ENCODE results near the gene FRG2.
"Not testable (repeated sequence)": the region's sequence is repeated elsewhere in the genome, so short reads cannot be mapped to it uniquely, and the experiment has no call there.

Gene FRG2

DNA sequence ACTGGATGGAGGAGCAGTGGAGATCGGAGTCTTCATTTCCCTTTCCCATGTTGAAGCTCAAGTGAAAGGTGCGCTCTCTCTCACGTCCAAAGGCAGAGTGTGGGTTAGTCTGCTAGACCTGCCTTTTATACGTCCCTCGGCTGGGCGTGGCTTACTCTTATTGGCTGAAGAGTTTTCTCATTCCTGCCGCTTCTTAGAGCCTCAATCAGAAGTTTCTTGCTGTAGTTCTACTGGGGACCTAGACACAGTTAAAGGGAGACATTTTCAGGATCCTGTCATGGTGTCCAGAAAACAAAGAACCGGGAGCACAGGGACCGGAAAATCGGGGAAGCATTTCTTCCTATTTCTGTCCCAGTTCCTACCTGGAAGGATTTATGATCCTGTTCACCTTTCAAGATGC, at the start of gene FRG2:
FRG2 (minus strand) TSS at position 101 of the 400 bp plus-strand sequence; CDS start at position 49, 52 bp downstream.
- CTCF ChIA-PET; H3K27ac ChIP-seq; DNase-seq (ENCODE audit: low spot score); POLR2A ChIA-PET (ENCODE audit: low non-redundant PET): not testable (repeated sequence)

DNA sequence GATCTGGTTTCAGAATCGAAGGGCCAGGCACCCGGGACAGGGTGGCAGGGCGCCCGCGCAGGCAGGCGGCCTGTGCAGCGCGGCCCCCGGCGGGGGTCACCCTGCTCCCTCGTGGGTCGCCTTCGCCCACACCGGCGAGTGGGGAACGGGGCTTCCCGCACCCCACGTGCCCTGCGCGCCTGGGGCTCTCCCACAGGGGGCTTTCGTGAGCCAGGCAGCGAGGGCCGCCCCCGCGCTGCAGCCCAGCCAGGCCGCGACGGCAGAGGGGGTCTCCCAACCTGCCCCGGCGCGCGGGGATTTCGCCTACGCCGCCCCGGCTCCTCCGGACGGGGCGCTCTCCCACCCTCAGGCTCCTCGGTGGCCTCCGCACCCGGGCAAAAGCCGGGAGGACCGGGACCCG, 41.3 kb upstream of the FRG2 start:
- DNase-seq (ENCODE audit: low spot score); POLR2A ChIA-PET (ENCODE audit: low non-redundant PET); CTCF ChIA-PET; H3K27ac ChIP-seq: not testable (repeated sequence)

DNA sequence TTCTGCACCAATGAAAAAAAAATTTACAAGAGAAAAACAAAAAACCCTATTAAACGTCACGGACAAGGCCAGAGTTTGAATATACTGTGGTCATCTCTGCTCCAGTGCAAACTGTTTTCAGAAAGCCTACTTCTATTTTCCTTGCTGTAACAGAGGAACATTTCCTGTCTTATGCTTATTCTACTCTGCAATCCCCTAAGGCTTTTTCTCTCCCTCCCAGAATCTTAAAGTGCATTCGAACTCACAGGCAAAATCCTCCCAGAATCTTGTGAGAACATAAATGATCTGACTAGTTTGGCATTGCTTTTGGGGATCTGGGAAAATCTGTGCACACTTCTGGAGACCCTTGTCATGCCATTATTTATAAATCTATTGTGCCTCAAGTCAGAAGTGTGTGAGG, 37.7 kb upstream of the FRG2 start:
- DNase-seq (ENCODE audit: low spot score); H3K27ac ChIP-seq; CTCF ChIA-PET; POLR2A ChIA-PET (ENCODE audit: low non-redundant PET): not testable (repeated sequence)

DNA sequence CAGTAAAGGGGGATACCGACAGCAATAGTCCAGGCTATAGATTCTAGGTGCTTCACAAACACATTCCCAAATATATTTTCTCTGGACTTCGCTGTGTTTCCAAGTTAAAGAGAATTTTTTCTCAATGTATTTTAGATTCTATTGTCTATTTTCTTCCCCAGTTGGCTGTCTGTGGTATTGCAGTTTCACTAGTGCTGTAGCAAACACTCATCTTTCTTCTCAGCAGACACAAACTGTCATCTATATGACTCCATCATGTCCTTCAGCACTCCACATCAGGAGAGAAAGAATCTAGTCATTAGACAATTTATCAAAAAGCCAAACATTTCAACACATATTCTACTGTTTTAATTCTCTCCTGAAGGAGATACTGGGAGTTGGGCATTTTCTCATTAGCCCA, 37.3 kb upstream of the FRG2 start, which contains the start of gene DBET:
DBET (plus strand) TSS at position 161 of the 400 bp plus-strand sequence.
- CTCF ChIA-PET; POLR2A ChIA-PET (ENCODE audit: low non-redundant PET); H3K27ac ChIP-seq; DNase-seq (ENCODE audit: low spot score): not testable (repeated sequence)

DNA sequence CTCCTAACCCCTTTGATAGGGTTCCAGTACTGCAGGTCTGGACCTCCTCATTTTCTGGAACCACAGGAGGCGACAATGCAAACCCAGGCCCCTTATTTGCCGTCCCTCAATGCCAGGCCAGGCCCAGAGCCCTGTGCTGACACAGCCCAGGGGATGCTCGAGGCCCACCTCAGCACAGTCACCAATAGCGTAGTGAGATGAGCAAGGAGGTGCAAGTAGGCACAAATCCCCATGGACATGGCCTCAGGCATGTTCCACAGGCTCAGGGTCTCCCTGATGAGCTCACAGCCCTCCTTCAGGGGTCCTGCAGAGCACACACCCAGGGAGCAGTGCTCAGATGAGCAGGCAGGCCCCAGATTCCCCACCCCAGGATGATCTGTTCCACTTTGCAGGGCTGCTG, 31.9 kb upstream of the FRG2 start:
- POLR2A ChIA-PET (ENCODE audit: low non-redundant PET); CTCF ChIA-PET: not testable (repeated sequence)

DNA sequence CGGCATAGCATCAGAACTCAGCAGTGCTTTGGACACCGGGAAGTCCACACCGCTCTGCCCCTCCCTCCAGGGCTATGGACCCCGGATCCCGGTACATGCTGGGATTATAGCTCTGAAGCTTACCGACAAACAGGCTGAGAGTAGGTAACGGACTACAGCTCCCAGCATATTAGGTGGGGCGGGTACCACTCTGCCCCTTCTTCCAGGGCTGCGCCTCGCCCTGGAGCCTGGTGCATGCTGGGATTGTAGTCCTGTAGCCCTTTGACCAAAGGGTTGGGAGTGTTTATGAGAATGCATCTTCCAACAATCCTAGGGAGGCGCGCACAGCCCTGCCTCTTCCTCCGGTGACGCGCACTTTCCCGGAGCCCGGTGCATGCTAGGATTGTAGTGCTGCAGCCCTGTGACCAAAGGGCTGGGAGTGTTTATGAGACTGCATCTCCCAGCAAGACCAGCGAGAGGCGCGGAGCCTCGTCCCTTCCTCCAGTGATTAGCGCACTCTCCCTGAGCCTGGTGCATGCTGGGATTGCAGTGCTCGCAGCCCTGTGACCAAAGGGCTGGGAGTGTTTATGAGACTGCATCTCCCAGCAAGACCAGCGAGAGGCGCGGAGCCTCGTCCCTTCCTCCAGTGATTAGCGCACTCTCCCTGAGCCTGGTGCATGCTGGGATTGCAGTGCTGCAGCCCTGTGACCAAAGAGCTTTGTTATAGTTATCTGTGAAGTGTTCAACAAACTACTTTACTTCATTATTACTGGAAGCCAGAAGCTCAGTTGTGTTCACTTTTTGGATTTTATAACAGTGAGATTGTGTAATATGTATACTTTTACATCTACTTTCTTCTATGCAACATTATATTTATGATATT, 22.6 kb upstream of the FRG2 start:
- POLR2A ChIA-PET (ENCODE audit: low non-redundant PET); H3K27ac ChIP-seq; DNase-seq (ENCODE audit: low spot score); CTCF ChIA-PET: not testable (repeated sequence)

More for the DNA sequence above, 31.9 kb upstream of the FRG2 start:
- not testable (repeated sequence) for DNase-seq (ENCODE audit: low spot score); H3K27ac ChIP-seq

DNA sequence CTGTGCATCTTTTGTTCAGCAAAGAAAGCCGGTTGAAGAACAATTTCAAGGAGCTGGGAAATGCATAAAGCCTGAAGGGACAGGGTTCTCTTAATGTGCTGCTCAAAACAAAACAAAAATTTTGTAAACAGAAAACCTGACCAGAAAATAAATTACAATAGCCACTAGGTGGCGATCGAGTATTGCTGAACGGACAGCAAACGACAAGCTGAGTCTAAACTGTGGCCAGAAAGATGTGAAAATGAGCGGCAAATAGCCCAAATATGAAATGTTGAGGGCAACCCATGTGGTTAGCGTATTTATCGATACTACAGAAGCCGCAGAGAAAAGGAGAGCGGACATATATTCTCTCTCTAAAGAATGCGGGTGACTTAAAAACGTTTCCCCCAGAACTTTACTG, 20.6 kb upstream of the FRG2 start:
- CTCF ChIA-PET; DNase-seq (ENCODE audit: low spot score); H3K27ac ChIP-seq; POLR2A ChIA-PET (ENCODE audit: low non-redundant PET): not testable (repeated sequence)

DNA sequence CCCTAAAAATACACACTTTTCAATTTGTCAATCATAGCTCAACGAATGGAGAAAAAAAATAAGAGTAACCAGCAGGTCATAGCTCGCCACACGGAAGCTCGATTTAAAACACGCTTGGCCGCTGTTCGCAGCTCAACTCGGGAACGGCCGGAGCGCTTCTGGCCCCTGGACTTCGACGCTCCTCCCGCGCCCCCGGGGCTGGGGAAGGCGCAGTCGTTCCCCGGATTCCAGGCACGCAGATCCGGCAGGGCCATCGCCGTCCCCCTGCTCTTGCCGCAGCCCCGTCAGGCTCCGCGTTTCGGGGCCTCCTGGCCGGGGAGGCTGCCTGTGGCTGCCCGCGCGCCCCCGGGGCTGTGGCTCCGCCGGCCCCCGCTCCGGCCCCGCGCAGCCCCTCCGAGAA, 13.8 kb upstream of the FRG2 start:
- POLR2A ChIA-PET (ENCODE audit: low non-redundant PET); DNase-seq (ENCODE audit: low spot score); CTCF ChIA-PET; H3K27ac ChIP-seq: not testable (repeated sequence)

DNA sequence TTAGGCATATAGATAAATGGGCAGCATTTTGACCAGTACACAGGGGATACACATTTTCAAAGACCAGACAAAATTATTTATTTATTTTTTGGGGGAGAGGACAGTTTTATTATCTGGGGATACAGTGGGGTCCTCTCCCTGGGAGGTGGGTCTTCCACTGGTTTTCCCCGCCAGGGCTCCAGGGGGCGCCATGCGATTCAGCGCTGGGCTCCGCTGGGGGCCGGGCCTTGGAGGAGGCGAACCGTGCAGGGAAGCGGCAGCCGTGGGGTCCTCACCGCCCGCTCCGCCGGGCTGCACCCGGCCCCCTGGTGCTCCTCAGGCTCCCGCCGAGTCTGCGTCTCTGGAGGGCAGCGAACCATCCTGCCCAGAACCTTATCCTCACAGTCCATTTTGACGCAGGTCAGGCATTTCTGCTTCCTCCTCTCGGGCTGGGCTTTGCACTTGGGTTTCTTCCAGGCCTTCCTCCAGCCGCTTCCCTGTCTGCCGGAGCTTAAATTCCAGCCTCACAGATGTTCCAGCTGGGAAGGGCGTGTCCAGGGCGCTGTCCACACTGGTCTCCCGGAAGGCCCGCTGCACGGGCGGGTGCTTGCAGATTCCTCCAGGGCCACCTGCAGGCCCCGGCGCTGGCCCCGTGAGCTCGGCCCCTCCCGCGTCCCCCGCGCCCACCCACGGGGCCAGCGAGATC, 10.8 kb upstream of the FRG2 start:
- H3K27ac ChIP-seq; POLR2A ChIA-PET (ENCODE audit: low non-redundant PET); DNase-seq (ENCODE audit: low spot score); CTCF ChIA-PET: not testable (repeated sequence)

DNA sequence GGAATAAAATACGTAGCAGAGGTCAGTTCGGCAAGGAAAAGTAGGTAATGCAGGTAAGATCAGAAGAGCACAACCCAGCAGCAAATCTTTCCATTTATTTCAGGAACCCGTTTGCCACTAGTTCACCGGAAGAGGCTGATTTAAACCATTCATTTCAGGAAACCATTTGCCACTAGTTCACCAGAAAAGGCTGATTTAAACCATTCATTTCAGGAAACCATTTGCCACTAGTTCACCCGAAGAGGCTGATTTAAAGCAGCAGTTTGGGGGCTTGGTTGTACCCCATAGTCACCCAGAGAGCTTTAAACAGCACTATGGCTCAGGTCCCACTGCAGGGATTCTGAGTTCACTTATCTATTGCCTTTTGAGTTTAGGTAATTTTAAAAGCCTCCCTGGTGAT, 4.2 kb upstream of the FRG2 start:
- CTCF ChIA-PET; DNase-seq (ENCODE audit: low spot score); H3K27ac ChIP-seq; POLR2A ChIA-PET (ENCODE audit: low non-redundant PET): not testable (repeated sequence)

DNA sequence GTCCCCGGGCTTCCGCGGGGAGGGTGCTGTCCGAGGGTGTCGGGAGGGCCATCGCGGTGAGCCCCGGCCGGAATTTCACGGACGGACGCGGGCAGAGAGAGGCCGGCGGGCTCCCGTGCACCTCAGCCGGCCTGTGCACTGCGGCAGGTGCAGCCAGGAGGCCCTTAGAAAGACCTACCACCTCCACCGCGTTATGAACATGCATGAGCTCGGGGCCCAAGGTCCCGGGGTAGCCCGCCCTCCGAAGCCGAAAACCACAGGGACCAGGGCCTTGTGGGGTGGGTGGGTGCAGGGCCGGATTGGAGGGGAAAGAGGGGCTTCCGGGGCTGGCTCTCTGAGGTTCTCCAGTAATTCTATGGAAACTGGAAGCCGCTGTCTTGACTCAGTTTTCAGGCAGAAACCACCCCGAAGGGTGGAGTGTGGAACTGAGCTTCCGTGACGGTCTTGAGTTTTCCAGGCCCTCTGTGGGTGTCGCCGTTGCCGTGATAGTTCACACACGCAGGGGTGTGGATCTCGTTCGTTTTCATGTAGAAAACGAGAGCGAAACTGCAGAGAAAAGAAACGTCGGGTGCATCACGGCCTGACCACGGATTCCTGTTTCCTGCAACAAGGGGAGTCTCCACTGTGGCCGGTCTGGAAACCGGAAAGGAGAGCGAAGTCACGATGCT, 4.3 kb downstream of the FRG2 start:
- POLR2A ChIA-PET (ENCODE audit: low non-redundant PET); H3K27ac ChIP-seq; DNase-seq (ENCODE audit: low spot score); CTCF ChIA-PET: not testable (repeated sequence)

DNA sequence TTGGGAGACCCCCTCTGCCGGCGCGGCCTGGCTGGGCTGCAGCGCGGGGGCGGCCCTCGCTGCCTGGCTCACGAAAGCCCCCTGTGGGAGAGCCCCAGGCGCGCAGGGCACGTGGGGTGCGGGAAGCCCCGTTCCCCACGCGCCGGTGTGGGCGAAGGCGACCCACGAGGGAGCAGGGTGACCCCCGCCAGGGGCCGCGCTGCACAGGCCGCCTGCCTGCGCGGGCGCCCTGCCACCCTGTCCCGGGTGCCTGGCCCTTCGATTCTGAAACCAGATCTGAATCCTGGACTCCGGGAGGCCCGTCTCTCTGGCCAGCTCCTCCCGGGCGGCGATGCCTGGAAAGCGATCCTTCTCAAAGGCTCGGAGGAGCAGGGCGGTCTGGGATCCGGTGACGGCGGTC, 5.1 kb downstream of the FRG2 start:
- DNase-seq (ENCODE audit: low spot score); POLR2A ChIA-PET (ENCODE audit: low non-redundant PET); H3K27ac ChIP-seq; CTCF ChIA-PET: not testable (repeated sequence)

All from RWPE1 (cell line).